Uterine smooth muscle cell (primary cell): Measurements from ENCODE around the gene PLEKHH2. TPM values are rescaled to one million over a fixed set of nuclear protein-coding genes. Genes with fewer than 3 reads are reported as not detected.

ENCODE experiments used
- total RNA-seq: library from RNA; depleted of rRNA; stranded (reverse); fragments of >200 nt; gene quantifications from 2 replicates; pipeline ENCODE4 v1.2.3, GENCODE V29; 2014

The PLEKHH2 gene
- total RNA-seq, result 11.7 and 20.6 TPM in 2 replicates

DNA sequence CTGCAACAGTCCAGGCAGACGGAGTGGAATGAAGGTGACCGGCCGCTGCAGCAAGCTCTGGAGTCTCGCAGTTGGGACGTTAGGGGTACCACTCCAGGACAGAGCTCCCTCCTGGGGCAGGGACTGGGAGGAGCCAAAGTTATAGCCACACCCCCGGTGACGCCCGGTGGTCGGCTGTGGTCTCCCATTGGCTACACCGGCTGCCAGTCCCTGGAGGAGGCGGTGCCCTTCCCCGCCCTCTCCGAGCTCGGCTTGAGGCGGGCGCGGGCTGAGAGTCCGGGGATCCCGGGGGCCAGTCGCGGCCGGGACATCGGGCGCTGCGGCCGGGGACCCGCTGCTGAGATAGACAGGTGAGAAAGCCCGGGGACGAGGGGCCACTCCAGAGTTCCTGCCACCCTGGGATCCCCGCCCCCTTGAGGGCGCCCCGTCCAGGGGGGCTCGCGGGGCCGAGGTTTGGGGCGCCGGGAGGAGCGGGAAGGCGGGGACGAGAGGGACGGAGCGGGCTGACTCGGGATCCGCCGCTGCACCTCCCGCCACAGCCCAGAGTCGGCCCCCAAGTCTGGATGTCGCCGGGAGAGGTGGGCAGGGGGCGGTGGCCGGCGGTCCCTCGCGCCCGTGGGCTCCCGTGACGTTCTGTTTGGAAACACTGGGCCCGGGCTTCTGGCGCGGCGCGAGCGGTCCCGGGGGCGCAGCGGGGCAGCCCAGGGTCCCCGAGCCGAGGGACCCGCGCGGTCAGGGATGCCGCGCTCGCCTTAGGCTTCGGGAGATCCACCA, at the start of gene PLEKHH2:
PLEKHH2 (plus strand) TSS at position 231 of the 774 bp plus-strand sequence. CDS start 7,414 bp downstream, outside the sequence.

GRCh38 chr2:43595603-43596412, 41.3 kb upstream of the PLEKHH2 start, which contains the start of gene THADA:
Gene THADA (minus strand): TSS chr2:43596038. CDS start chr2:43592392, 3,646 bp downstream.

GRCh38 chr2:43676322-43677050, 39.4 kb downstream of the PLEKHH2 start, which contains the start of gene C1GALT1C1L:
Gene C1GALT1C1L (minus strand): TSS chr2:43676429. CDS start chr2:43676322, 107 bp downstream.

GRCh38 chr2:43773876-43774613, 137.0 kb downstream of the PLEKHH2 start, which contains the start of gene DYNC2LI1:
Gene DYNC2LI1 (plus strand): TSS chr2:43774039. CDS start chr2:43774139, 100 bp downstream.

Other genes with a start within 250 kb of the PLEKHH2 start
- gene THADA, start 41.2 kb upstream of the PLEKHH2 start, total RNA-seq, result 30.4 and 33.6 TPM in 2 replicates
- 0.50 and 2.0 TPM in 2 replicates for gene C1GALT1C1L, start 39.2 kb downstream of the PLEKHH2 start, total RNA-seq
- 24.8 and 28.0 TPM in 2 replicates for gene DYNC2LI1, start 136.8 kb downstream of the PLEKHH2 start, total RNA-seq
- gene ABCG5, start 201.6 kb downstream of the PLEKHH2 start, total RNA-seq, result not detected in 2 replicates
- gene ABCG8, start 201.7 kb downstream of the PLEKHH2 start, total RNA-seq, result not detected in 2 replicates